GM19324 (cell line): ENCODE results near the gene CLNS1A.
"Not testable (repeated sequence)": the region's sequence is repeated elsewhere in the genome, so short reads cannot be mapped to it uniquely, and the experiment has no call there.

Source experiments
- ATAC-seq: cut with Tn5 transposase; IDR thresholded peaks from one replicate; pipeline ENCODE4 v1.9.1; 2021; ENCODE audit warnings: mild to moderate bottlenecking, moderate library complexity; ENCODE audit not compliant: unreplicated experiment, low FRiP score

The CLNS1A gene, protein sequence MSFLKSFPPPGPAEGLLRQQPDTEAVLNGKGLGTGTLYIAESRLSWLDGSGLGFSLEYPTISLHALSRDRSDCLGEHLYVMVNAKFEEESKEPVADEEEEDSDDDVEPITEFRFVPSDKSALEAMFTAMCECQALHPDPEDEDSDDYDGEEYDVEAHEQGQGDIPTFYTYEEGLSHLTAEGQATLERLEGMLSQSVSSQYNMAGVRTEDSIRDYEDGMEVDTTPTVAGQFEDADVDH

DNA sequence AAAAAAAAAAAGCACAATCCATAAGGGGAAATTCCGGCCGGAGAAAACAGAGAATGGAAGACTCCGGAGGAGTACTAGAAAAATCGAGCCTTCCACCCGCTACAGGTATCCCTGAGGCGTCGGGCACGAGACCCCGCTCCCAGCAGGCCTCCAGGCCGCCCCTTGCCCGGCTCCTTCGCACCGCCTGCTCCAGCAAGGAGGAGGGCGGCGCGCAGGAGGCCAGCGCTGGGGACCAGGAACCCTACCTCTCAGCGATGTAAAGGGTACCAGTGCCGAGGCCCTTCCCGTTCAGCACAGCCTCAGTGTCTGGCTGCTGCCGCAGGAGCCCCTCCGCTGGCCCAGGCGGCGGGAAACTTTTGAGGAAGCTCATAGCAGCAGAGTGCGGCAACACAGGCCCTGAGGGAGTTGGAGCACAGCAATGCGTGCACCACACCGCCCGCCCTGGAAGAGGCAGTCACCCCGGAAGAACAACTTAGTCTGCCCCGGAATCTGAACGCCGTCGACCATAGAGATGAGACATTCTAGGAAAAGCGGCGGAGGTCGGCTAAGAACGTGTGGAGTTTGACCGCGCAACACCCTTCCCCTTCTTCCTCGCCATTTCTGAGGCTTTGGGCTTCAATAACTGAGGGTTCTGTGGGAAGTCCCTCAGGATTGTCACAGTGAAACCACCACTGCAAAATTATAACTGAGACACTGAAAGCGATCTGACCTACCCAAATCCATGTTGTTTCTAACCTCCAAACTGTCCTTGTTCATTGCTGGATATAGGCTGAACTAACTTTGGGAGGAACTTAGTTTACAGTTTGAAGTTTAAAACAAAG is at the start of gene CLNS1A:
Gene CLNS1A, minus strand, starts transcription at position 450 of the 821 bp plus-strand sequence. Its CDS starts 80 bp downstream, at position 370.
- ATAC-seq, result peak; percentile 94

DNA sequence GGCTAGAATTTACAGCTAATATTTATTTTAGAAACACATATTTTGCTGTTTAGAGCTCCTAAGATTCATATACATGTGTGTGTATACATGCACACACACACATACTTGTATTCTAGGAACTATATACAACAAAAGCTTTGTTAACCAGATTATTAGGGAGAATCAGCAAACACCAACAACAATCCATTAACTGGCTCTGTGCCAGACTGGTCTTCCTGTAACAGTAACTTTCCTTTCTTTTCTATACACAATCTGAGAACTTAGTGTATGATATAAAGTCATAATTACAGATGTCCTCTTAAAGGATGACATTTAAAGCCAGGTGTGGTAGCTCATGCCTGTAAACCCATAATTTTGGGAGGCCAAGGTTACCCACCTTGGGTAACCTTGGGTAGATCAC is 49.5 kb upstream of the CLNS1A start:
- ATAC-seq, result no peak

DNA sequence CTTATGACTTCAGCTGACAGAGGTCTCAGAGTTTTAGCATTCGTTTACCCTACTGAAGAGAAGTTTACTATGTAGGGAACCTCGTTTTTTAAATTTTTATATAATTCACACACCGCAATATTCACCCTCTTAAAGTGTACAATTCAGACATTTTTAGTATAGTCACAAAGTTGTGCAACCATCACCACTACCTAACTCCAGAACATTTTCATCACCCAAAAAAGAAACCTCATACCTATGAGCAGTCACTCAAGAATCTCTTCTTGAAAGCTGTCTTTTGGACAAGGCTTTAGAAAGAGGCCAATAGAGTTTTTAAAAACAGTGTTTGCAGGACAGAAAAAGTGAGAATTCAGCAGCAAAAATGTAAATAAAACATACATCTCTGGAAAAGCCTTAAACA is 39.5 kb upstream of the CLNS1A start:
- ATAC-seq, result no peak

DNA sequence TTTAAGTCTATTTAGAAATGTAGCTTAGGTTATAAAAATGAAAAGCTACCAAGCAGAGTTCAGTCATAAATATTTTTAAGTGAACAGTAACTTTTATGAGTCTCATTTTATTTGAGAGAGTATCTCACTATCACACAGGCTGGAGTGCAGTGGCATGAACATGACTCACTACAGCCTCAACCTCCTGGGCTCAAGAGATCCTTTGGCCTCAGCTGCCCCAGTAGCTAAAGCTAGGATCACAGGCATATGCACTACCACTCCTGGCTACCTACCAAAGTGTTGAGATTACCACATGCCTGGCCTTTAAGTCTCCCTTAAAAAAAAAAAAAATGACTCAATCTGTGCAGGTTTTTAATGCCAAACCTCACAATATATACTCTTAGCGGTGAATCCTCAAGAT is 34.7 kb upstream of the CLNS1A start:
- ATAC-seq, result no peak

DNA sequence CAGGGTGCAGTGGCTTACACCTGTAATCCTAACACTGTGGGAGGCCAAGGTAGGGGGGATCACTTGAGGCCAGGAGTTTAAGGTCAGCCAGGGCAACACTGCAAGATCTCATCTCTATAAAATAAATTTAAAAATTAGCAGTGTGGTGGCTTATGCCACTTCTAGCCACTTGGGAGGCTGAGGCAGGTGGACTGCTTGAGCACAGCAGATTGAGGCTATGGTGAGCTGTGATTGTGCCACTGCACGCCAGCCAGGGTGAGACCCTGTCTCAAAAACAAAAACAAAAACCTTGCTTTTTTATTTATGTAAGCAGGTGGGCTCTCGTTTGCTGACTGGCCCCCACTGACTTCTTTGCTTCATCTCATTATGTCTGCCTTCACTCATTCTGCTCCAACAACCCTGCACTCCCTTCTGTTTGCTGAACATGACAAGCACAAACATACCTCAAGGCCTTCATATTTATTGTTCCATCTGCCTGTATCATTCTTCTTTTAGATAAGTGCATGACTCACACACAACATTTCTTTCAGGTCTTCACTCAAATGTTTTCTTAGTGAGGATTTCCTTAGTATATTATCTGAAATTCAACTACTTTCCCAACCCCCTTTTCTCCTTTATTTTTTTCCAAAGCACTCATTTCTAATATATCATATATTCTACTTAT is 32.4 kb upstream of the CLNS1A start:
- ATAC-seq, result no peak

DNA sequence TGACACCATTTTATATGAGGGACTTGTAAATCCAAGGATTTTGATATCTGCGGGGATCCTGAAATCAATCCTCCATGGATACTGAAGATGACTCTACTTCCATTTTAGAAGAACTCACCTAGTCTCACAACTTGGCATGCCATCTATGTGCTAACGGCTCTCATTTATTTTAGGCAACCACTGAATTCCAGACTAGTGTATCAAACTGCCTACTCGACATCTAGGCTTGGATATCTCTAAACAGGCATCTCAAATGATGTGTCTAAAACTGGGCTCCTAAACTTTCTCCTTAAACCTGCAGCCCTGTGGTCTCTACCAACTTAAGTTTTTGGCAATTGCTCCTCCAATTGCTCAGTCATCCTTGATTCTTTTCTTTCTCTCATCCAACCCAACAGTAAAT is 31.2 kb upstream of the CLNS1A start:
- no peak for ATAC-seq

DNA sequence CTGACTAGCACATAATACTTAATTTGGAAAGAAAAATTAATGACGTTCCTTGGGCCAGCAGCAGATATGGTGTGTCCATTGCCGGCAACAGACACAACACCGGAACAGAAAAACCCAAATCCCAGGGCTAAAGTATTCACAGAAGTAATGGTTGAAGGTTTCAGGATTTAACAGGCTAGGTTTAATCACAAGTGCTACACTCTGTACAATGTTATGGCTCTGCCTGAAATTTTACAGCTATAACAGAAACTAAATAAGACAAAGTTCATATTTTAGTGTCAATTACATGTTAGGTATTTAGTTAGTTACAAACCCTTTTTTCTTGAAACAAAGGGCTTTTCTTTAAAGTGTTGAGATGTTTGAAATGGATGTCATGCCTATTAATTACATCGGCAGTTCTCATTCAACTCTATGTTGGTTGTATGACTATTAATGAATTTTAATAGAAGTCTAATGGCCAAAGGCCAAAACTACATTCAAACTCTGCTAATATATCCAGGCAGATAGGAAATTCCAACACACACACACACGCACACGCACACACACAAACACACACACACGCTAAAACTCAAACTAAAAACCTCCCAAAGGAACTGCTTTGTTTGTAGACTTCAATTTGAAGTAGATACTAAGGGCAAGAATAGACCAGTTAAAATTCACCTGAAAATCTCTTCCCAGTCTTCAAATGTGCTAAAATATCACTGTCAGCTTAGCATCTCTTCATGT is 27.8 kb upstream of the CLNS1A start:
- no peak for ATAC-seq

DNA sequence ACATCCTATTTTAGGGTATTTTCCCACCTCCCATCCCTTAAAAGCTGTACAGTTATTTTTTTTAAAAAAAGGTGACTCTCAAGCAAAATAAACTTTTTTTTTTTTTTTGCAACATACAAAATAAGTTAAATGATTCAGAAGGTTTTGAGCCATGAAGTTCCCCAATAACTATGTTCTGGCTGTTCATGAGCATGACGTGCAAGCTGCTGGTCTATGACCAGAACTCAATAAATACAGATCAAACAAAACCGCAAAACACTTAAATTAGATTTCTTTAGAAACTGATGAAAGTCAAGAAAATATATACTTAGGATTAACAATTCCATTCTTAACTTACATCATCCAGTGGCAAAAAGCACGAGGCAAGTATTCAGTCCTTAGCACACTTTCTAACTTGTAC is 24.1 kb upstream of the CLNS1A start:
- ATAC-seq, result no peak

DNA sequence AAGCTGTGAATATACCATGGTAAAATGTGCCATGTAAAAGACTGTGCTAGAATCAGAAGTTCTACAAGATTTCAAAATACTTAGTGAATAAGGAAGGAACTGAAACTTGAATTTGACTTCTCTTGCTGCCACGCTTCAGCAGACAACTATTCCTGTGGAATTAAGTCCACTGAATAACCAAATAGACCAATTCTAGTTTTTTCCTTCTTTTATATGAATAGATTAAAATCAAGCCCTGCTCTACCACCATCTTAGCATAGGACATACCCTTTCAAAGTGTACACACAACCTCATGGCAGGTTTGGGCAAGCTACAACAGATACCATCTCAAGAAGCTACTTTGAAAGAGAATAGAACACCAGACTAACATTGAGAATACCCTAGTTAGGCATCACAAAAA is 23.4 kb upstream of the CLNS1A start:
- ATAC-seq, result no peak

DNA sequence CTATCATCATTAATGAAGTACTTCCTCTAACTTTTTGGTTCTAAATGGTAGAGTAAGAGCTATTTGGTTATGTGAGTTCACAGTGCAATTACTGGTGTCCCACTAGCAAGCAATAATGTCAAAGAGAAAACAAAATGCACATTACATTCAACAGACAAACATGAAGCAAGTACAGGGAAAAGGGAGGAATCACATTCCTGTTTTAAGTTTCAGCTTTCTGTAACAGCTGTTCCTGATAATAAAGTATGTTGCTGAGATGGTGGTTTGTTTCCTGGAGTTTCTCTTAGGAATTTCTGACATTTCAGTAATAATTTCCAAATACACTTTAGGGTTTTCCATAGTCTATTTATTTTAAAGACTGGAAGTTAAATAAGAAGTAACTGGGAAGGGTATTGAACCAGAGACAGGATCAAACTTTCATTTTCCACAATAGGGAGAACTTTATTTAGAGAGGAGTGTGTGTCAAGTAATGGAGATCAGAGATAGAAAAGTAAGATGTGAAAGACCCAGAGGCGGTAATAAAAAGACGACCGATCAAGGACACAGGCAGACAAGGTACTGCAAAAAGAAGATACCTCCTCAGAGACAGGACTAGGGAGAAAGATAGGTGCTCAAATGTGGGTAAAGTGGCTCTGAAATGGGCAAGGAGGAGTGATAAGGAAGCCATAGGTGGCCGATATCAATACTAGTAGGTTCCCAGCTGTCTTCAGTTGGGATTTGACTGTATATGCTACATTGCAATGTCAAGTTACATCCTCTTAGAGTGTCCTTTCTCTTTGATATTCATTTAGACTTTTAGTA is 20.8 kb upstream of the CLNS1A start:
- ATAC-seq, result no peak

DNA sequence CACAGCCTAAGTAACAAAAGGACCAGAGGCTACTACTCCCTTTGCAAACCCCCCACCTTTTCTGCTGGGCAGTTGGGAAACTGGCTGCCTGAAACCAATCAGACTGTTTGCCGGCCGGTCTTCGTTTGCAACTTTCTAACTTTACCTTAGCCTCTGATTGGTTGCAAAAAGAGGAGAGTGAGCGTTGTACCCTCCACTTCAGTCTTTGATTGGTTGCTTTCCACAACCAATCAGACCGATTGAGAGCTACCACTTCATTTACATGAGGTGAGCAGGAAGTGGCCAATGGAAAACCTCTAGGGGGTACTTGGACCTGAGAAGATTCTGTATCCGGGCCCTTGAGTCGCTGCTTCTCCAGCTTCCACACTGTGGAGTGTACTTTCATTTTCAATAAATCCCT is 18.8 kb upstream of the CLNS1A start:
- no peak for ATAC-seq

DNA sequence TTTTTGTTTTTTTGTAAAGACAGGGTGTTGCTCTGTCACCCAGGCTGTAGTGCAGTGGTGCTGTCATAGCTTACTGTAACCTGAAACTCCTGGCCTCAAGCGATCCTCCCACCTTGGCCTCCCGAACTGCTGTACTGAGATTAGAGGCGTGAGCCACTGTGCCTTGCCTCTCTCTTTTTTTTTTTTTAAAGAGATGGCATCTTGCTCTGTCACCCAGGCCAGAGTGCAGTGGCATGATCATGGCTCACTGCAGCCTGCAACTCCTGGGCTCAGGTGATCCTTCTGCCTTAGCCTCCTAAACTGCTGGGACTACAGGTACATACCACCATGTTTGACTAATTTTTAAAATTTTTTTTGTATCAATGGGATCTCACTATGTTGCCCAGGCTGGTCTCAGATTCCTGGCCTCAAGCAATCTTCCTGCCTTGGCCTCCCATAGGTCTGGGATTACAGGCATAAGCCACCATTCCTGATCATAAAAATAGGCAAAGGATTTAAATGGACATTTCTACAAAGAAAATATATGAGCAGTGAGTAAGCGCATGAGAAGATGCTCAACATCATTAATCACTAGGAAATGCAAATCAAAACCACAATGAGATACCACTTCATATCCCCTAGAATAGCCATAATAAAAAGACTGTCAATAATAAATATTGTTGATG is 17.3 kb upstream of the CLNS1A start:
- no peak for ATAC-seq

DNA sequence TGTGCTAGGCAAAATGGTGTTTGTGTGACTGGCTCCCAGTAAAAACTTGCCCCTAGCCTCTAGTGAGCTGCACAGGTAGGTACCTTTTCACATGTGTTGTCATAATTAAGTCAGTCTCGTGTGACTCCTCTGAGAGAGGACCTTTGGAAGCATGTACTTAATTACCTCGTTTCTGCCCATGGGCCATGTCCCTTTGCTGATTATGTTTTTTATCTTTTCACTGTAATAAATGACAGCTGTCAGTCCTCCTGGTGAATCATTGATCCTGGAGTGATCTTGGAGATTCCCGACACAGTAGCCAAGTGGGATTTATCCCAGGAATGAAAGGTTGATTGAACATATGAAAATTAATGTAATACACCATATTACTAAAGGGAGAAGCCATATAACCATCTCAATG is 12.5 kb upstream of the CLNS1A start:
- no peak for ATAC-seq

DNA sequence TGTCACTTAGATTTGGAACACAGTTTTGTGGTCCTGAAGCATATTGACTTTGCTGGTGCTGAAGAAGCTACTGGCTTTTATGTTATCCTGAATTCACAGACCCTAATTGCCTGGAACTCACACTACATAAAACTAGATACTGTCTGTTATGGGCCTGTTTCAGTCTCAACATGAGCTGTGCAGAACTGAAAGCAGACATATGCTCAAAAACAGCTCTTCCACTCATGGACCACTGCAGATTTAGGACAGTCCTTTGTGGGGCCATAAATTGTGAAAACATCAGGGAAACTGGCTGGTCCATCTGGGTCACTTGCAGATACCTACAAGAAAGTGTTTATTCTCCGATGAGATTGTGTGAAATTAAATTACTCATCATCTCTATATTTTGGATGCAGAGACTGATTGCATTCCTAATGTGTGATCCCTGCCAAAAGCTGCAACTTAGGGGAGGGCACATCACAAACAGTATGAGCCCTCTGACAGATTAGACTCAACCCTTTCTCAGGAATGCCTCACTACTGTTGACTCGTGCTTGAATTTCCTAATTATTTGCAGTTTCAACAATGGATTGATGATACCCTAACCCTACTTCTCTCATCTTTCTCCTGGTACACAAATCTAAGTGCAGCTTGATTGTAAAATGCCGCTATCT is 10.2 kb upstream of the CLNS1A start:
- ATAC-seq, result no peak

DNA sequence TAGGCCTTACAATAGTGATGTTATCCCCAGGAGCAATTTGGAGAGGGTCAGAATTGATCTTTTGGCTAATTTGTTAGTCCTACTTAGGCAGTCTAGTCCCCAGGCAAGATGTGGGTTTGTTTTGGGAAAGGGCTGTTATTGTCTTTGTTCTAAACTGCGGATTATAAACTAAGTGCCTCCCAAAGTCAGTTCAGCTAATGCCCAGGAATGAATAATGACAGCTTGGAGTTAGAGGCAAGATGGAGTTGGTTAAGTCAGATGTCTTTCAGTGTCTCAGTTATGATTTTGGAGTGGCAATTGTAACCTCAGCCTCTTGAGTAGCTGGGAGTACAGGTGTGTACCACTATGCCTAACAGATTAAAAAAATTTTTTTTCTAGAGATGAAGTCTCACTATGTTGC is 7.3 kb upstream of the CLNS1A start:
- ATAC-seq, result no peak

DNA sequence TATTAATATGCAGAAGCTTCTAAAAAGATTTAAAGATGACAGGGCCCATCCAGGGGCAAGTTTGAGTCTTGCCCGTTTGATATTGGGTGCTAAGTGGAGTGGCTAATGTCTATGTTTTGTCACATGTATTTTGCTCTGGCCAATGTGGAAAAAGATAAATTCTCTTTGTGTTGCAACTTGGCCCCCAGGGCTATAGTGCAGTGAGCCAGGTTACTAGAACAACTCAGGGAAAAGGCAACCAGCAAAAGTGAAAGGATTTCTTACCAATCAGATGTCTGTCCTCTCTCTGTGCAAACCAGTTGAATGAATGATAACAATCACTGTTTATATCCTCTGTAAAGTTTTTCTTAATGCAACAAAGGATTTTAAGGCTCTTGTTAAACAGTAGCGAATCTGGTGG is 4.6 kb upstream of the CLNS1A start:
- no peak for ATAC-seq

DNA sequence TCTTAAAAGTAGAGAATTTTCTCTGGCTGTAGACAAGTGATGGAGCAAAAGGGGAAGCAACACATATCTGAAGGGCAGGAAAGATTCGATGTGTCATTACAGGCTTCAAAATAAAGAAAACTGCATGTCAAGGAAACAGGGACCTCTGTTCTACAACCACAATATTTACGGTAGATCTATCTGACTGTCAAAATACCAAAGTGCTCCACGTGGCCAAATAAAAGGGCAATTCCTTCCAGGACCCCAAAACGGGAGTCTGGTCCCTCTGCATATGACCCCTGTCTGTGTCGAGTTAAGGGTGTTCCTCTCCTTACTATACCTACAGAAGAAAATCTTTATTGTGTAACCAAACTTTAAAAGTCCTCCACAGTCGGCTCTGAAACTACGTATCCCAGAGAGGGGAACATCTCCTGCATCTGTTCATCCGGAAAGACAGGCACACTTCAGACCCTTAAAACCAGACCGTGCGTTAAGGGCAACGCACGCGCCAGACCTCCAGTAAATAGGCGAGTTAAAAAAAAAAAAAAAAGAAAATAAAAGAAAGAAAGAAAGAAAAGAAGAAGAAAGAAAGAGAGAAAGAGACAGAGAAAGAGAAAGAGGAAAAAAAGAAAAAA is 756 bp downstream of the CLNS1A start:
- ATAC-seq, result no peak

DNA sequence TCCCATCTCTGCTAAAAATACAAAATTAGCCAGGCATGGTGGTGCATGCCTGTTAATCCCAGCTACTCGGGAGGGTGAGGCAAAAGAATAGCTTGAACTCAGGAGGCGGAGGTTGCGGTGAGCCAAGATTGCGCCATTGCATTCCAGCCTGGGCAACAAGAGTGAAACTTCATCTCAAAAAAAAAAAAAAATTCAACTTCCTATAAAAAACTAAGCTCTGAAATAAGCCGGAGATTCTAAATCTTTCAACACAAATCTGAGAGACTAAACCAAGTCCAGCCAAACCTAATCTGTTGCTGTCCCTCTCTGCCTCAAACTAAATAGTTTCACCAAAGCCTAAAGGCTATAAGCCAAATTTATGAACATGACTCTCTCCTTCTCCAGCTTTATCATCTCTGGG is 3.7 kb downstream of the CLNS1A start:
- ATAC-seq, result not testable (repeated sequence)
